Amniotic stem cell (primary cell): ENCODE measurements around the gene PSMA6.
"Not testable (repeated sequence)": the region's sequence is repeated elsewhere in the genome, so short reads cannot be mapped to it uniquely, and the experiment has no call there.

Experiments used
- DNase-seq: peaks from one replicate; lab custom pipeline; 2025; lab: John Stamatoyannopoulos, UW

Gene PSMA6

DNA sequence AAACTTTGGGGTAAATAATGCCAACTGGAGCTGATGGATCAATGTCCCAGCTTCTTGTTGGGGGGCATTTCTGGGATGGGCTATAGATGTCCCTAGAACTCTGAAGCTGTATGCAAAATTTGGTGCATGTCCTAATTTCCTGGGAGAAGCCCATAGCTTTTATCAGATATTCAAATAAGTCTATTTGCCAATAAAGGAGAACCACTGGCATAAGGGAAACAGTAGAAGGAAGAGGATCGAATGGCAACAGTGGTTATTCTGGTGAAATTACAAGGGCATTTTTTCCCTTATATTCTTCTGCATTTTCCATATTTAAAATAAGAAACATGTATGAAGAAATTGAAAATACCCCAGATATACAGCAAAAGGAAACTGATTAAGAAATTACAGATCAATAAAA is 34.2 kb downstream of the PSMA6 start:
- DNase-seq = no peak

DNA sequence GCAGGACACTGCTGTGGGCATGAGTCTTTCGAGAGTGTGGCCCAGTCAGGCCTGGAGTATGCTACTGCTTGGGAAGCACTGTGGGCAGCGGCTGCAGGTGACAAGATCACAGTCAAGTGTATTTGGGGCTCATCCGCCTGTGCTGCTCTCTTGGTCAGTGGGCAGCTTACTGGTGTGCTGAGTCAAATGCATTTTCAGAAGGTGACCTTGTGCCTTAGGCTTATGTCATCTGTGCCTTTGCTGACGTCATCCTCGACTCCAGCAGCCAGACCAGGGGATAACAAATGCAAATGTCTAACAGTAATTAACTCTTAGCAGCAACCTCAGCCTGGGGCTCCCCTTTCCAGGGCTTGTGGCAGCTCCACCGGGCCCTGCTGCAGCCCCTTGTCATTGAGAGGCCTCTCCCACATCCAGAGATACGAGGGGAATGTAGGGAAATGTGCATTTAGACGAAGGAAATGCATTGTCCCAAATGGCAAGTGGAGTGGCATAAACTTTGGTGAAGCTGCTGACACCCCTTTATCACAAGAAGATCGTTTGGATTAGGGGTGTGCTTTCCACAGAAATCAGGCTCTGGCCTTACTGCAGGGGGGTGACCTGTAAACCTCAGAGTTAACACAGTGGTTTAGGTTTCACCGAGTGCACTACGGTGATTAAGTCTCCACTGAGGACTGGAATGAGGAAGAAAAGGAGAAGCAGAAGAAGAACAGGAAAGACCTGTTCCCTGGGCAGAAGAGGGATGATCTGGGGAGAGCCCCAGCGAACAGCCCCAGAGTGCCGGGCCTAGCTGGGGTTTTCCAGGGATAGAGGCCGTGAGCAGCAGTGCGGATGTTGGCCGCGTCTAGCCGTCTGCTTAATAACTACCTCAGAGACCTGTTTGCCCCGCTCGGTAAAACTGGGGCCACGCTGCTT is 39.7 kb downstream of the PSMA6 start:
- no peak for DNase-seq

DNA sequence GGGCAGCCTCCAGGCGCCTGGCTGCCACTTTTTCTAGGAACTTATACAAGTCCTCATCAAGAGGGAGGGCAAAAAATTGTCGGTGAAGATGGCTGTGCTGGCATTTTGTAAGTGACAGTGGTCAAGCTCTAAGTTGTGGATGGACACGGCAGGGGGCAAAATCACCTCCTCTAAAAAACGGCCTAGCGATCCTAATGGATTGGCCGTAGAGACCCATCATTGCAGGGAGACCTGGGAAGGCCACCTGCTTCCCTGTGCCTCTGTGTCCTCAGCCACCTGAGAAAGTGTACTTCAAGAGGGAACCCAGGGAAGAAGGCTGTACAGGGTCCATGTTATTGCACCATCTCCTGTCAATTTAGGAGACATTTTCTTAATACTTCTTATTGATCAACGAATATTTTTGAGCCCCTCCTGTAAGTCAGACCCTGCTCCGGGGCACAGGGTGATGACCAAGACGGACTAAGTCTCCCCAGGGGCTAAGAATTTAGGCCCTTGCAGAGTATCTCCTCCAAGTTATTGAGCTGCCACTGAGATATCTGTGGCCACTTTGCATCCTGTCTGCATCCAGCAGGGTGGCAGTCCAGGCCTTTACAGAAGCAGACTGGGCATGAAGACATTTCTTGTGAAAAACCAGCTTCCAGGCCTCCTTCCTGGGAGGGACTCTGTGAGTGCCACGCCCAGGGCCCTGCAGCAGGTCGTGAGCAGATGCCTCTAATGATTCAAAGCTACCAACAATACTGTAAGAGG is 40.5 kb downstream of the PSMA6 start:
- no peak for DNase-seq

DNA sequence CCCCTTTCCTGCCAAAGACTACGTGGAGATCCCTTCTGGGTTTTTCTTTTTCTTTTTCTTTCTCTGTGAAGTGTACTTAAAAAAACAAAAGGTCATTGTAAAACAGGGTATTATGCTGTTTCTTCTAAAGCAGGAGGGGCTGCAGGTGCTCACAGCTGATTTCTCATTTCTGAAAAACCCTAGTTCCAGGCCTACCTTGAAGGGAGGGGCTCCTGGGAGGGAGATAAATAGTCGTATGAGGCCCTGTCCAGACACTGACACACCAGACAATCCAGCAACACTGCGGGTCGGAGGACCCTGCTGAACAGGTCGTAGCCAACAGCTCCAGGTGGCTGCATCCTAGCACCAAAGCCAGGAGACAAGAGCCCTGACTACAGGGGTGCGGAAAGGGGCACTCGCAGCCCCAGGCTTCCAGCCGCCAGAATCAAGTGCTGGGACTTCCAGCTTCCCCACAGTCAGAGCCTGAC is 41.1 kb downstream of the PSMA6 start:
- DNase-seq = no peak

DNA sequence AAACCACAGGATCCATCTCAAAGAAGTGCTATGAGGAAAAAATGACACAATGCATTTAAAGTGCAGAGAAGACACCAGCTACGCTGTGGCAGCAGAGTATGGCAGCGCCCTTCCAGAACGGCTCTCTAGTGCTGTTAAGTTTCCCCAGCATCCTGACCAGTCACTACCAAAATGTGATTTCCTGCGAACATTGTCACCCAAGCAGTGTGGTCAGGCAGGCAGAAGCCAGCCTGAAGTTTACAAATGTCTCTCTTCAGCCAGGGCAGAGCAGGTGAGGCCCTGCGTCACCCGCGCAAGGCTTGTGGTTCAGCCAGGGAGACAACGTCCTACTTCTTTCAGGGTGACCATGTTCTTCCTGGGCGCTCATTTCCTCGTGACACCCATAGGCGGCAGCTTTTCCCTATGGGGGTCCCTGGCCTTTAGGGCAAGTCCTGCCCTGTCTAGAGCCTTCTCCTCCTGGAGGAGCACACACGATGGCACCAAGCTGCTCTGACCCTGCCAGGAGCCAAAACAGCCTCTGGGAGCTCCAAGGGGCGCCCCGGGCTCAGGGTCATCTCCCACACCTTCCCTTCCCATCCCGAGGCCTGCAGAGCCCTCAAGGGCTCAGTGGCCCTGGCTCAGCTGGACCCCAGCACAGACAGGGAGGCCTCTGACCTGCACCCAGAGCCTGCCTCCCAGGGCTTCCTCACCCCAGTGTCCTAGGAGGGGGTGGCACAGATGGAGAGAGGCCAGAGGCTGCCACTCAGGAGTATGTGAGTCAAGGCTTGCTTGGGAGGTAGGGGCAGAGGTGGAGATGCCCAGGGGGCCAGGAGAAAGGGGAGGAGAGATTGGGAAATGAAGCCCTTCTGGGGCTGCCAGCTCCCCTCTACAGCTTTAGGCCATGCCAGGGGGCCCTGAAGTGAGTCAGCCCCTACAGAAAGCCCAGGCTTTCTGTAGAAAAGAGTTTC is 41.9 kb downstream of the PSMA6 start:
- no peak for DNase-seq

DNA sequence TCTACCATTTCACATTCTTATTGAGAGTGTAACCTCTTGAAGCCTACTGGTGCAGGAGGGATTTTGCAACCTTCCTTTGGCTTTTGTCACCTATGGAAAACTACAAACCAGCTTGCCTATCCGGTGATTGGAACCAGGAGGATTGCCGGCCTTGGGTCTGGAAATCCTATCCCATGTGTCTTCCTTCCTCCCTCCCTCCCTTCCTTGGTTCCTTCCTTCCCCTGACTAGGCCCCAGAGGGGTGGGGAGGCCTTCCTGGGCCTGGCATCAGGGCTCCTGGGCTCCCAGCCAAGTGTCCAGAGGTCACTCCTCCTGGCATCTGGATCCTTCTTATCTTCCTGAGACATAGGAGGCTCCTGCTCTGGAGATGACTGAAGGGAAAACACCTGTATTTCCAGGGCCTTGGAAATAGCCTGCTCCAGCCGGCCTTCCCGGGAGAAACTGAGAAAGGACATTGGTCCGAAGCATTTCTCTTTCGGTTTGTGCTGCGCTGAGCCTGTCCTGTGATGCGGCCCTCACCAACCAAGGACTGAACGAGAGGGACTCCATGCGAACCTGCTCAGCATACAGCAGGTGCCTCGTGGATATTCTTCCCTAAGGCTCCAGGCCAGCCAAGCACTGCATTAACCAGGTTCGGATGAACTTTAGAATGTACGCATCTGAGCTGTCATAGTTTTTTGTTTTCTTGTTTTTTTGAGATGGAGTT is 43.4 kb downstream of the PSMA6 start:
- DNase-seq = no peak

DNA sequence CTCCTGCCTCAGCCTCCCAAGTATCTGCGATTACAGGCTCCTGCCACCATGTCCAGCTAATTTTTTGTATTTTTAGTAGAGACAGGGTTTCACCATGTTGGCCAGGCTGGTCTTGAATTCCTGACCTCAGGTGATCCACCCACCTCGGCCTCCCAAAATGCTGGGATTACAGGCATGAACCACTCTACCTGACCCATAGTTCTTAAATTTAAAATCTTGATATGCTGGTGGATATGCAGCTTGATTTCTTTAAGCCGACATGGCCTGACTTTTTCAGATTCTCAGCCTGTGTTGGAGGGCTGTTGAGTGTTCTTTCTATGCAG is 44.0 kb downstream of the PSMA6 start:
- not testable (repeated sequence) for DNase-seq

DNA sequence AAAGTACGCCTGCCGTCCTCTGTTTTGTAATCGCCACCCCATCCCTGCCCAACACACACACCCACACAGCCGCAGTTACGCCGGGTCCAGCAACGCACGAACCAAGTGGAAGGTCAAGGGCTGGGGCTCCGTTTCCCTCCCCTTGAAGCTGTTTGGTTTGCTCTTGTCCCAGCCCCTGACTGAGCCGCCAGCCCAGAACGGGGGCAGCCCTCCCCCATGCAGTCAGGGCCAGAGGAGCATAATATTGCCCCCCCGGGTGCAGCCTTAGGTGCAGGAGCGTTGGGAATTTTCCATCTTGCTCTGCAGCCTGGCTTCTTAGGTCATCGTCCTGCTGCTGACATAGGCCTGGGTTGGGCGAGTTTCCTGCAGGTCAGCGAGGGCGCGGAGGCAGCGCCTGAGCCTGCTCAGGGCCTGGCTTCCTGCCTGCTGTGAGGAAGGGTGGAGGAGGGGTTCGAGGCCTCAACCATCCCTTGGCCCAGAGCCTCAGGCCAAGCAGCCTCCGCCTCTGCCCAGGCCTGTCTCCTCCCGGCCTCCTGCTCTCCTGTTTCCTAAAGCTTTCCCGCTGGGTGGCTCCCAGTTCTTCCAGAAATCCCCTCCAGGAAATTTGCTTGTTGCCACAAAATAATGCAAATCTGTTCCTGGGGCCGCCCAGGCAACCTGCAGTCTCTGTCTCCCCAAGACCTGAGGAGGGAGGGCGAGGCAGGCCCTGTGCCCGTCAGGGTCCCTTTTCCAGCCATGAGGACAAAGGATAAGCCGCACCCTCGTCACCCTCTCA is 44.5 kb downstream of the PSMA6 start:
- no peak for DNase-seq

DNA sequence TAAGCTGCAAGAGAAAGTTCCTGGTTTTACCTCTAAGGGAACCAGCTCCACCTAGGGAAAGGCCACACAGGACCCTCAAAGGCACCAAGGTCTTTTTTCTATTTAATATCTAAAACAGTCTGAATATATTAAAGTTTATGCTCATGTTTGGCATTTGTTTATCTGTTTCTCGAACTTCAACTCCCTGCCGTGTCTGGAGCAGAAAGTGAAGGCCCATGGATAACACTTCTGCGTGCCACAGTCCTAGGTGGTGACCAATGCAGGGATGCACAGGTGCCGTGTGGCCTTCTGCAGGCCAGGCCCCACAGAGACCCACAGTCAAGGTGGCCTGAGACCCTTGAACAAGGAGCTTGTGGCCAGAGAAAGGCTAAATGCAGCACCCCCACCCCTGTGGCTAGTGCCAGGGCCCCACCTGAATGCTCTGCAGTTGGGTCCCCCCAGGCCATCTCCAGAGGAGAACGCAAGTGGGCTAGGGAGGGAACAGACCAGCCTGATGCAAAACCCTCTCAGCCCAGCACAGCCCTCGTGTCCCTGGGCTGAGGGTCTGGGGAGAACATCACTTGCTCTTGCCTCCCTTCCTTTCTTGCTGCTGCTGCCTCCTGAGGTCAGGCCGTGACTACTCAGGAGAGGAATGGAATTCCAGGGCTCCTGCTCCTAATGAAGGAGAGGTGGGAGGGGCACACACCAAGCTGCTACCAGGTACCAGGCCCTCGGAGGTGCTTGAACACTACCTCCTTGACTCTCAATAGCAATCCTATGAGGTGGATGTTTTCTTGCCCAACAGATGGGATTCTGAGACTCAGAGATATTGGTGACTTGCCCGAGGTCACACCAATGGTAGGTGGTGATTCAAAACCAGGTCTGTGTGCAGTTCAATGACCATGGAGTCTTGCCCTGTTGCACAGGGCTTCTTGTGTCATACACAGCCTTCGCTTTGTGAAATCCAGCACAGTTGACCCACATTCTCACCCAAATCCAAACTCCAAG is 45.4 kb downstream of the PSMA6 start:
- no peak for DNase-seq

DNA sequence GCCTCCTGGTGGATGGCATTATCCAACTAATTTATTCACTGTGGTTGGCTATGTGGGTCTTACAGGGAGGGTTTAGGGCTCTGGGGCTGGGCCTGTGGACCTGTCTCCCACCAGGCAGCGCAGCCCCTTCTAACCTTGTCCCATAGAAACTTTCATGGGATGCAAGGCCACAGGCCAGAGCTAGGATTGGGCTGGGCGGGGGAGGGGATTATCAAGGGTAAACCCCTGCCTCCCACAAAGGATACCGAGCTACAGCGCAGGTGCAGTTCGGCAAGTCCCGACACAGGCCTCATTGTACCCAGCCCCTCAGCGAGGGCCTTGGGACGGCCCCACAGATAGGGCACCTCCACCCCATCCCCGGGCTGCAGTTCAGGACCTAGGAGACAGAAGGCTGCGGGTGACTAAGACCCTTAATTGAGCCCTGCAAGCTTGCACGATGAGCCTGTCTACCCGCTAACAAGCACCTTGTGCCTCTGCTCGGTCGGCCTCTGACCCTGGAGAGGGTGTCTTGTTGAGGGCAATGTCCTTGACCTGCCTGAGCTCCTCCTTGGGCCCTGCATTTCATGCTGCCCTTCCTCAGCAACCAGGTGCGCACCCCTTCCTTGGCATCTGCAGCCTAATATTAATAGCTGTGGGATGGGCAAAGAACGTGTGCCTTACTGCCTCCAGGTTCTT is 46.7 kb downstream of the PSMA6 start:
- DNase-seq = no peak

DNA sequence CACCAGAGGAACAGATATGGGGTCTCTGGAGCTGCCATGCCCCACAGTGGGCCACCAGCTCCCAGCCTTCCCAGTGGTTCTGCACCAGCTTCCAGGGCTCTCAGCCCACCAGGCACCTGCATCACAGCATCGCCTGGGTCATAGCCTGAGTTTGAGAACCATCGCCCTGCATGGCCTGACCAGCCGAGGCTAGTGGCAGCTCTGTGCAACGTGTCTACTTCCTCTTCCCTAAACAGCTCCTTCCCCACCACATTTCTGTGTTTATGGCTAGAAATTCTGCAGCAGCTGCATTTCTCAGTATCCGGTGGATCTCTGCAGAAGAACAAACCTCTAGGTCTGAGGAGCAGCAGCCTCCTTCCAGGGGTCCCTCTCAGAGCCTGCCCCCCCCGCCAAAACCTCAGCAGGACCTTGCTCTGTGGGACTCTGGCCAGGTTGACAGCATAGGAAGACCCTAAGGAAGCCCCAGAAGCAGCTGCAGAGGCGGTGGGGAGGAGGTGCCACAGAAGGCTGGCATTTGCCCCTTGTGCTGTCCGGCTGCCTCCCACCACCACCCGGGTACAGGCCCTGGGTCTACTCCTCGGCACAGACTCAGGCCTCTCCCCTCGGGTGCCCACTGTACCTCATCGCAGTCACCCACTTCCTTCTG is 47.7 kb downstream of the PSMA6 start:
- no peak for DNase-seq

DNA sequence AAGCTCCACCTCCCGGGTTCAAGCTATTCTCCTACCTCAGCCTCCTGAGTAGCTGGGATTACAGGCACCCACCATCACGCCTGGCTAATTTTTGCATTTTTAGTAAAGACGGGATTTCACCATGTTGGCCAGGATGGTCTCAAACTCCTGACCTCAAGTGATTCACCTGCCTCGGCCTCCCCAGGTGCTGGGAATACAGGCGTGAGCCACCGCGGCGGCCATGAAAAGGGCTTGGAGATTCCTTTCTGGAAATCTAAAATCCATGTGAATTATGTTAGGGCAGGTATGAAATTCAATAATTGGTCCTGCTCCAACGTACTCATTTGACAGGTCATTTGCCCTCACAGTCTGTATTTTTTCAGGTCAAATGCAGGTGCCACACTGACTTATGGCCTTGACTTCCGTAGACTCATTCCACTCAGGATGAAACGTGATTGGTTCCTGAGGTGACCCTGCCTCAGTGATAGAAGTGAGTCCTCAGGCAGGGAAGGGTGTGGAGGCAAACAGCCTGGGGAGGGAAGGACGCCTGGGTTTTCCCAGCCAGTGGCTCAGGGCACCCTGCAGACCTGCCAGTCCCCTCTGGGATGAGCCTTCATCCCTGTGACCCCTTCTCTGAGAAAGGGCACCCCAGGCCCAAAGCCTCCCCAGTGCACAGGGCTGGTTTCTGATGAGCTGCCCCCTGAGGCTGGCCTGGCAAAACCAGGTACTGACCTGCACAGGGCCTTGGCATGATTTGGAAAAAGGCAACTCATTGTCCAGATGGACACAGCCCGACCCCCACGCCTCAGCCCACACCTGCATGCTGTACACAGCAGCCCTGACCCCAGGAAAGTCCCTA is 48.7 kb downstream of the PSMA6 start:
- no peak for DNase-seq

DNA sequence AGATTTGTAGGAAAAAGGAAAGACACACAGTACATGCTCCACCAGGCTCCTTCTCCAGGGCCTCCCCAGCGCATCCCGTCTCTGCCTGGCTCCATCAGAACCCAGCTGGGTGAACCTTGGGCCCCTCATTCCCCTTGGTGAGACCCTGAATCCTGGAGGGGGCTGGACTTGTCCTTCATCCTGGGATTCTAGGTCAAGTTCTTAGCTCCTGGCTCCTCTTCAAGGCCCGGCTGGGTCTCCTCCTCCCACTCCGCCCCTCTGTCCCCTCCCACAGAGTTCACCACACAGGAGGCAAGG is 49.2 kb downstream of the PSMA6 start:
- no peak for DNase-seq

DNA sequence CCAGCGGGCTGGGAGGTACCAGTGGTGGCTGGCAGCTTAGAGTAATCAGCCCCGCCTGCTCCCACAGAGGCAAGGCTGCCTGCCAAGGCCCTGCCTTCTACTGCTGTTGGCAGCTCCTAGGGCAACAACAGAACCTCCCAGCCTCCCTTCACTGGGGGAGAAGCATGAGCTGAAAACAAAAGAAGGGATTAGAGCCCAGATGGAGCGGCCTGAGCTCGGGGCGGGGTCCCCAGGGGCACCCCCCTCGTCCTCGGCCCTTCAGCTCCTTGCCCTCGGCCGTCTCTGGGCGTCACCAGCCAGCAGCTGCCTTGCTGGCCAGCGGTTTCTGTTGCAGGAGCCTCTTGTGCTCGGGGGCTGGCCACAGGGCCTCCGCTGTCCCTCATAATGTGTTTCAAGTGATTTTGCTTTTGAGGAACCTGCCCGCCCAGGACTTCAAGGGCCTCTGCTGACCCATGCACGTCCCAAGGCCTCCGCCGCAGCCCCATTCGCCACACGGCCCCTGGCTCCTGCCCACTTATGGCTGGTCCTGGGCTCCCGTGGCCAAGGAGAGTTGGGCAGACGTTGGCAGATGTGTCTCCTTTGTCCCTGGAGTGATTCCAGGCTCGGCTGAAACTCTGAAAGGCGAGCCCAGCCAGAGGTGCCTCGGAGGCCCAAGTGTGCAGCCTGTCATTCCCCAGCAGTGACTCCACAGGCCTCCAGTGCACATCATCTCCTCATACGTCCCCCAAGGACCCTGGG is 49.7 kb downstream of the PSMA6 start:
- DNase-seq = peak; percentile 32

DNA sequence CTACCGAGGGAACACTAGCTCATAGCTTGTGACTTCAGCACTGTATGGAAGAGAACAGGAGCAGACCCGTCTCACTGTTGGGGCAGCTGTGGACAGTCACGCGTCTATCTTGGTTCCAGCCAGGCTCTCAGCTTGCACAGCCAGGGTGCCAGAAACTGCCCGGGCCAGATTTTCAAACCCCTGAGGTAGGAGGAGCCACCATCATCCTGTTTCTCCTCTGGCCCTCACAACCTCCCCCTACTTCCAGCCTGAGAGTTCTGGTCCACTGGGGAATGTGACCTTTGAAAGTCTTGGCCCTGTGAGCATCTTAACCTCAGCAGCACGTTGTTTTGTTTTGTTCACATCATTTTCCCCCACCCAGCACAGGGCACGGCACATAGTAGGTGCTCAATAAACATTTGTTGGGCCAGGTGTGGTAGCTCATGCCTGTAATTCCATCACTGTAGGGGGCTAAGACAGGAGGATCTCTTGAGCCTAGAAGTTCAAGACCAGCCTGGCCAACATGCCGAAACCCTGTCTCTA is 50.4 kb downstream of the PSMA6 start:
- DNase-seq = no peak

DNA sequence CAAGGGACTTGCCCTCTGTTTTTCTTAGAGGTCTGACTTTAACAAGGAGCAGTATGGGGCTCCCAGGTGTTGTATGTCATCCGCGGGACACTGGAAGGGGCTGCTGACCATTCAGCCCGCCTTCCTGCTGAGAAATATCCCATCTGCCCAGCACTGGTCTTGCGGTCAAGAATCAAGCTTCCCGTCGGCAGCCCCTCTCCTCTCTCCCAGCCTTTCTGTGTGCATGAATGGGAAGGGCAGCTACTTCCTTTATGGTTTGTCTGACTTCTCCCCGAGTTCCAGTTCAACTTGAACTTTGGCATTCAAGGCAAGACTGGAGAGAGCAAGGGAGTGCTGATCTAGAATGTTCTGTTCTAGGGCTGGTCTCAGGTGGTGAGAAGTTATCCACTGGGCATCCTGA is 51.5 kb downstream of the PSMA6 start:
- no peak for DNase-seq
